Measurements from ENCODE around the gene SMG6. TPM values are rescaled to one million over a fixed set of nuclear protein-coding genes. Genes with fewer than 3 reads are reported as not detected.

The SMG6 gene
- total and polyA plus RNA-seq, 2 of the 13 experiments (the other 11 are each of a cell fraction or from before 2014, with no cell fraction given), result 4.6 to 14.6 TPM

GRCh38 chr17:2060681-2061440 is 242.7 kb downstream of the SMG6 start:
- intact Hi-C loops (cut with micrococcal nuclease; ENCODE audit: unreplicated experiment) (no loop called here), in situ Hi-C loops (cut with HindIII; ENCODE audit: extremely low pct_ligation_motif_present, low pct_unique_long_range_greater_than_20kb) (no loop called here)
- Histone ChIP-seq H4K20me1 (ENCODE audit: insufficient read depth, low read length) (0 out of 2 replicates have a peak, but pooled peaks cover 2% of the 10 kb centered on the region), H3K4me3 (replicated peaks in 1 of 3; ENCODE audit: insufficient read depth in 1 of 3, low read depth in 2 of 3, low read length in 3 of 3) (no peak overlapping the region), H3K4me1 (ENCODE audit: insufficient read depth, low read length) (peaks cover 9% of the 10 kb centered on the region), H3K79me2 (ENCODE audit: insufficient read depth, low read length) (no peaks in the 10 kb centered on the region), H3K9me3 (ENCODE audit: low read length) (no peaks in the 10 kb centered on the region), H3K27me3 (ENCODE audit: control insufficient read depth in 1 of 2, insufficient read depth in 2 of 2, low read length in 2 of 2) (no peaks in the 10 kb centered on the region), H3K27ac (ENCODE audit: extremely low read length, insufficient read depth, low read length) (no peak overlapping the region), H3K9ac (ENCODE audit: insufficient read depth, low read depth, low read length) (no peak overlapping the region), H3K36me3 (replicated peaks in 1 of 2; ENCODE audit: control insufficient read depth in 1 of 2, insufficient read depth in 2 of 2, low read length in 2 of 2) (peaks cover 6 to 22% of the 10 kb centered on the region in 2 experiments; a peak in 4 of 5 replicates), H3K4me2 (ENCODE audit: low read depth, low read length) (no peak overlapping the region), H2AFZ (ENCODE audit: low read length) (no peak overlapping the region)
- no peak for FAIRE-seq
- no peak for ATAC-seq
- CTCF ChIA-PET (ENCODE audit: low intra/inter-chr PET ratio, low total read pairs), result no interaction called here
- DNase-seq (ENCODE audit: low spot score), result no peak
- BruUV-seq (replicated peaks), result no TSS peak
- POLR2A ChIA-PET, result no interaction called here
- TF ChIP-seq POLR2AphosphoS2 (IDR thresholded peaks at IDR 0.05; ENCODE audit: low read depth, low read length), result no peak
- TF ChIP-seq ZNF225 (CRISPR knock-in tag; IDR thresholded peaks at IDR 0.05), result no peak
- peak; percentile 39 for TF ChIP-seq AGO2 (optimal IDR thresholded peaks at IDR 0.05; ENCODE audit: low read depth, low read length)
- no peak for TF ChIP-seq NCOR1 (IDR thresholded peaks at IDR 0.05; ENCODE audit: borderline replicate concordance, low read length)
- no peak for TF ChIP-seq ZFP62 (CRISPR knock-in tag; IDR thresholded peaks at IDR 0.05)
- no peak for TF ChIP-seq MATR3 (CRISPR knock-in tag; IDR thresholded peaks at IDR 0.05)
- 95% methylated on average over 18 of the region's 21 CpGs for WGBS (ENCODE audit: low lambda C conversion rate)

- H2AFZ ChIP-seq (ENCODE audit: low read length), result no peak overlapping the region
- TF ChIP-seq TRIM22 (IDR thresholded peaks at IDR 0.05) (no peak), FOSL2 (CRISPR knock-in tag; IDR thresholded peaks at IDR 0.05) (no peak), HHEX (CRISPR knock-in tag; IDR thresholded peaks at IDR 0.05) (no peak)
- TF ChIP-seq, protein P1, sequence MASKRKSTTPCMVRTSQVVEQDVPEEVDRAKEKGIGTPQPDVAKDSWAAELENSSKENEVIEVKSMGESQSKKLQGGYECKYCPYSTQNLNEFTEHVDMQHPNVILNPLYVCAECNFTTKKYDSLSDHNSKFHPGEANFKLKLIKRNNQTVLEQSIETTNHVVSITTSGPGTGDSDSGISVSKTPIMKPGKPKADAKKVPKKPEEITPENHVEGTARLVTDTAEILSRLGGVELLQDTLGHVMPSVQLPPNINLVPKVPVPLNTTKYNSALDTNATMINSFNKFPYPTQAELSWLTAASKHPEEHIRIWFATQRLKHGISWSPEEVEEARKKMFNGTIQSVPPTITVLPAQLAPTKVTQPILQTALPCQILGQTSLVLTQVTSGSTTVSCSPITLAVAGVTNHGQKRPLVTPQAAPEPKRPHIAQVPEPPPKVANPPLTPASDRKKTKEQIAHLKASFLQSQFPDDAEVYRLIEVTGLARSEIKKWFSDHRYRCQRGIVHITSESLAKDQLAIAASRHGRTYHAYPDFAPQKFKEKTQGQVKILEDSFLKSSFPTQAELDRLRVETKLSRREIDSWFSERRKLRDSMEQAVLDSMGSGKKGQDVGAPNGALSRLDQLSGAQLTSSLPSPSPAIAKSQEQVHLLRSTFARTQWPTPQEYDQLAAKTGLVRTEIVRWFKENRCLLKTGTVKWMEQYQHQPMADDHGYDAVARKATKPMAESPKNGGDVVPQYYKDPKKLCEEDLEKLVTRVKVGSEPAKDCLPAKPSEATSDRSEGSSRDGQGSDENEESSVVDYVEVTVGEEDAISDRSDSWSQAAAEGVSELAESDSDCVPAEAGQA (IDR thresholded peaks at IDR 0.05; ENCODE audit: low read depth), result no peak
- TF ChIP-seq, protein P1 (CRISPR knock-in tag; IDR thresholded peaks at IDR 0.05; ENCODE audit: borderline replicate concordance), result no peak
- 0 out of 2 replicates have a peak, but pooled peaks cover 2% of the 10 kb centered on the region for H4K20me1 ChIP-seq (ENCODE audit: insufficient read depth, low read length)
- FAIRE-seq, result no peak
- H3K79me2 ChIP-seq (ENCODE audit: insufficient read depth, low read length), result no peaks in the 10 kb centered on the region
- ChIA-PET CTCF (ENCODE audit: low intra/inter-chr PET ratio, low total read pairs) (no interaction called here), POLR2A (no interaction called here)
- H3K9me3 ChIP-seq (ENCODE audit: low read length), result no peaks in the 10 kb centered on the region
- intact Hi-C loops (cut with micrococcal nuclease; ENCODE audit: unreplicated experiment) (no loop called here), in situ Hi-C loops (cut with HindIII; ENCODE audit: extremely low pct_ligation_motif_present, low pct_unique_long_range_greater_than_20kb) (no loop called here)
- peaks cover 6 to 18% of the 10 kb centered on the region in 2 experiments; a peak in 4 of 5 replicates for H3K36me3 ChIP-seq (replicated peaks in 1 of 2; ENCODE audit: control insufficient read depth in 1 of 2, insufficient read depth in 2 of 2, low read length in 2 of 2)
- no peak overlapping the region for H3K9ac ChIP-seq (ENCODE audit: insufficient read depth, low read depth, low read length)
- no peak for ATAC-seq
- no peaks in the 10 kb centered on the region; a peak in 1 of 5 replicates for H3K27me3 ChIP-seq (ENCODE audit: control insufficient read depth in 1 of 2, insufficient read depth in 2 of 2, low read length in 2 of 2)
- no peak overlapping the region for H3K27ac ChIP-seq (ENCODE audit: extremely low read length, insufficient read depth, low read length)
- no peak for DNase-seq (ENCODE audit: low spot score)
- H3K4me2 ChIP-seq (ENCODE audit: low read depth, low read length), result no peak overlapping the region
- 95% methylated on average over 6 of the region's 6 CpGs for WGBS (ENCODE audit: low lambda C conversion rate)
- peaks cover 3% of the 10 kb centered on the region for H3K4me1 ChIP-seq (ENCODE audit: insufficient read depth, low read length)
- no TSS peak for BruUV-seq (replicated peaks)
- H3K4me3 ChIP-seq (replicated peaks in 1 of 3; ENCODE audit: insufficient read depth in 1 of 3, low read depth in 2 of 3, low read length in 3 of 3), result no peak overlapping the region
Observed at GRCh38 chr17:2060385-2060658, 243.3 kb downstream of the SMG6 start.

Data from HepG2 (cell line).